ENCODE data around the gene RCOR2. TPM values are rescaled to one million over a fixed set of nuclear protein-coding genes. Genes with fewer than 3 reads are reported as not detected.
A peak's percentile ranks its signal among the peaks of the same experiment; 100 is the strongest.

Gene RCOR2
- total RNA-seq, 1 donor from 2014 or later: 18.8 TPM

DNA sequence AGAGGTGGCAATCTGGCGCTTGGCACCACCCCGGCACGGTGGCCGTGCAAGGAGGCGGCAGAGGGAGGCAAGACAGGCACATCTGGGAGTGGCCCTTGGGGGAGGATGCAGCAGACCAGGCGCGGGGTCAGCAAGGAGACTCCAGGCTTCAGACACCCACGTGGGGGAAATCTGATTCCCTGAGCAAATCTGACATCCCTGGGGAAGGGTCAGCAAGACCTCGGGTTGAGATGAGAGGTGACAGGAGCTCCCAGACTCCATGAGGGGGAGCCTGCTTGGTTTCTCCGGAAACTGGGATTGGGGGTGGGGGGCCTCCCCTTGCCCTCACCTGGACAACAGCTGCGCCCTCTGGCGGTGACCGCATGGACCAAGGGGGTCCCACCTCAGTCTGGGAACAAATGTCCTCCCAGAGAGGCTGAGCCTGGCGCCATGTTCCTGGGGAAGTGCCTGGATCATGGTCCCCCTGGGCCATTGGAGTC, 4.0 kb upstream of the RCOR2 start:
- Mint-ChIP-seq H3K9me3 (ENCODE audit: unreplicated experiment) (no peaks in the 10 kb centered on the region), H3K4me1 (ENCODE audit: low read depth, unreplicated experiment) (peaks cover 5% of the 10 kb centered on the region), H3K4me3 (ENCODE audit: unreplicated experiment) (no peak overlapping the region), H3K27me3 (ENCODE audit: low read depth, unreplicated experiment) (peaks cover 20% of the 10 kb centered on the region), H3K36me3 (ENCODE audit: low read depth, unreplicated experiment) (no peaks in the 10 kb centered on the region), H3K27ac (ENCODE audit: unreplicated experiment) (no peak overlapping the region)
- Histone ChIP-seq H3K9ac (ENCODE audit: low read length) (no peak overlapping the region), H3K36me3 (ENCODE audit: insufficient read depth, low read length) (no peaks in the 10 kb centered on the region), H2AFZ (ENCODE audit: low read depth, low read length) (no peak overlapping the region), H3K4me2 (ENCODE audit: low read length) (no peak overlapping the region), H3K4me3 (ENCODE audit: insufficient read depth, low read depth, low read length) (no peak overlapping the region), H3K9me3 (ENCODE audit: insufficient read depth, low read depth, low read length) (no peaks in the 10 kb centered on the region), H3K79me2 (ENCODE audit: insufficient read depth, low read length) (no peaks in the 10 kb centered on the region), H3K27ac (ENCODE audit: low read depth, low read length) (no peak overlapping the region), H3K4me1 (ENCODE audit: insufficient read depth, low read length) (peaks cover 23% of the 10 kb centered on the region), H4K20me1 (ENCODE audit: insufficient read depth, low read length) (no peaks in the 10 kb centered on the region), H3K27me3 (ENCODE audit: insufficient read depth, low read length) (peaks cover 5% of the 10 kb centered on the region)
- TF ChIP-seq, protein P1, sequence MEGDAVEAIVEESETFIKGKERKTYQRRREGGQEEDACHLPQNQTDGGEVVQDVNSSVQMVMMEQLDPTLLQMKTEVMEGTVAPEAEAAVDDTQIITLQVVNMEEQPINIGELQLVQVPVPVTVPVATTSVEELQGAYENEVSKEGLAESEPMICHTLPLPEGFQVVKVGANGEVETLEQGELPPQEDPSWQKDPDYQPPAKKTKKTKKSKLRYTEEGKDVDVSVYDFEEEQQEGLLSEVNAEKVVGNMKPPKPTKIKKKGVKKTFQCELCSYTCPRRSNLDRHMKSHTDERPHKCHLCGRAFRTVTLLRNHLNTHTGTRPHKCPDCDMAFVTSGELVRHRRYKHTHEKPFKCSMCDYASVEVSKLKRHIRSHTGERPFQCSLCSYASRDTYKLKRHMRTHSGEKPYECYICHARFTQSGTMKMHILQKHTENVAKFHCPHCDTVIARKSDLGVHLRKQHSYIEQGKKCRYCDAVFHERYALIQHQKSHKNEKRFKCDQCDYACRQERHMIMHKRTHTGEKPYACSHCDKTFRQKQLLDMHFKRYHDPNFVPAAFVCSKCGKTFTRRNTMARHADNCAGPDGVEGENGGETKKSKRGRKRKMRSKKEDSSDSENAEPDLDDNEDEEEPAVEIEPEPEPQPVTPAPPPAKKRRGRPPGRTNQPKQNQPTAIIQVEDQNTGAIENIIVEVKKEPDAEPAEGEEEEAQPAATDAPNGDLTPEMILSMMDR (IDR thresholded peaks at IDR 0.05; ENCODE audit: insufficient read depth, low read depth, low read length): peak; percentile 45
- no peak for TF ChIP-seq EZH2 (IDR thresholded peaks at IDR 0.05; ENCODE audit: insufficient read depth, low read length)
- FAIRE-seq: no peak
- DNase-seq (ENCODE audit: low read depth): no peak

DNA sequence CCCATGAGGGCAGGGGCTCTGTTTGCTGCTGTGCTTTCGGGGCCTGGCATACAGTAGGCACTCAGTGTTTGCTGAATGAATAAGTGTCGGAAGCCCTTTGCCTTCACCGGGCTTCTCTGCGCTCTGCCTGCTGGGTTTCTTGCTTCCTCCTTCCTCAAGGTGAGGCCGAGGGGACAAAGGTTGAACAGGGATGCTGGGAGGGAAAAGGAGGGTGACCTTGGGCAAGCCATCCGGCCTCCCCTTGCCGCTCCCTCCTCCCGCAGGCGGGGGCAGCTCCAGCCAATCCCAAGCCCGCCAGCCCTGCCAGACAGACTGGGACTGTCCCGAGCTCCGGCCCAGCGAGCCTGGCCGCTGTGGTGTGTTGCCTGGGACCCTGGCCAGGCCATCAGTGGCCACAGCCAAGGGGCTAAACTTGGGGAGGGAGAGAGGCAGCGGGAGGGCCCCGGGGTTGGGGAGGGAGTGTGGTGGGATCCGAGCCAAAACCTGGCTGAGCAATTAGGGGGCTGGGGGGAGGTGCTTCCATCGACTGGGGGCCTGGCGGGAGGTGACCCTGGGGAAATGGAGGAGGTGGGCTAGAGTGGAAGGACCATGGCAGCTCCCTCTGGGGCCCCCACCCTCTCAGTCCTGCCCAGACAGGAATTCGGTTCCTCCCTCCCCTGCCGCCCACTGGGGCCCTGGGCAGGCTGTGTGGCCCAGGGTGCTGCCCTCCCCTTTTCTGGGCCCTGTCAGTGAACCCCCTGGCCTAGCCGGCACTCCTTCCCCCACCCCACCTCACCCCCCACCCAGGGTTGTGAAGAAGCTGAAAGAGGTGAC, 3.4 kb upstream of the RCOR2 start:
- H3K9ac ChIP-seq (ENCODE audit: low read length): no peak overlapping the region

More for the DNA sequence above, 3.4 kb upstream of the RCOR2 start:
- no peaks in the 10 kb centered on the region for H3K9me3 Mint-ChIP-seq (ENCODE audit: unreplicated experiment)
- Histone ChIP-seq H3K9me3 (ENCODE audit: insufficient read depth, low read depth, low read length) (no peaks in the 10 kb centered on the region), H3K27ac (ENCODE audit: low read depth, low read length) (no peak overlapping the region), H3K36me3 (ENCODE audit: insufficient read depth, low read length) (no peaks in the 10 kb centered on the region), H3K4me1 (ENCODE audit: insufficient read depth, low read length) (peaks cover 23% of the 10 kb centered on the region), H3K27me3 (ENCODE audit: insufficient read depth, low read length) (peaks cover 5% of the 10 kb centered on the region), H3K79me2 (ENCODE audit: insufficient read depth, low read length) (no peaks in the 10 kb centered on the region), H3K4me2 (ENCODE audit: low read length) (peak overlapping the region; percentile 89), H2AFZ (ENCODE audit: low read depth, low read length) (peak overlapping the region; percentile 17), H3K4me3 (ENCODE audit: insufficient read depth, low read depth, low read length) (no peak overlapping the region), H4K20me1 (ENCODE audit: insufficient read depth, low read length) (no peaks in the 10 kb centered on the region)
- H3K27me3 Mint-ChIP-seq (ENCODE audit: low read depth, unreplicated experiment): peaks cover 20% of the 10 kb centered on the region
- peak overlapping the region; percentile 62 for H3K4me3 Mint-ChIP-seq (ENCODE audit: unreplicated experiment)
- FAIRE-seq (no peak), DNase-seq (ENCODE audit: low read depth) (no peak)
- no peak overlapping the region for H3K27ac Mint-ChIP-seq (ENCODE audit: unreplicated experiment)
- no peaks in the 10 kb centered on the region for H3K36me3 Mint-ChIP-seq (ENCODE audit: low read depth, unreplicated experiment)
- TF ChIP-seq EZH2 (IDR thresholded peaks at IDR 0.05; ENCODE audit: insufficient read depth, low read length): no peak
- TF ChIP-seq, protein P1 (IDR thresholded peaks at IDR 0.05; ENCODE audit: insufficient read depth, low read depth, low read length): no peak
- peaks cover 5% of the 10 kb centered on the region for H3K4me1 Mint-ChIP-seq (ENCODE audit: low read depth, unreplicated experiment)

All from astrocyte (in vitro differentiated cells and primary cell).